Ishikawa (cell line): ENCODE measurements around the gene RTN4IP1.

Experiments
- CEBPB ChIP-seq: IDR thresholded peaks from 2 replicates; pipeline ENCODE4 v1.6.1; 2012
- CREB1 ChIP-seq: IDR thresholded peaks from 2 replicates; pipeline ENCODE4 v1.6.1; 2012; ENCODE audit warnings: low read depth
- EGR1 ChIP-seq: IDR thresholded peaks from 2 replicates; pipeline ENCODE4 v1.6.1; 2012
- EP300 ChIP-seq: IDR thresholded peaks from 2 replicates; pipeline ENCODE4 v1.6.1; 2012; ENCODE audit warnings: borderline replicate concordance
- FOXM1 ChIP-seq: IDR thresholded peaks from 2 replicates; pipeline ENCODE4 v1.6.1; 2012; ENCODE audit warnings: low read depth, borderline replicate concordance
- NFIC ChIP-seq: IDR thresholded peaks from 2 replicates; pipeline ENCODE4 v1.6.1; 2012
- RAD21 ChIP-seq: IDR thresholded peaks from 2 replicates; pipeline ENCODE4 v1.6.1; 2012; ENCODE audit warnings: low read depth
- REST ChIP-seq: IDR thresholded peaks from 2 replicates; pipeline ENCODE4 v1.6.1; 2012; ENCODE audit warnings: low read depth, mild to moderate bottlenecking
- TAF1 ChIP-seq: IDR thresholded peaks from 2 replicates; pipeline ENCODE4 v1.6.1; 2012; ENCODE audit warnings: low read depth, mild to moderate bottlenecking
- TCF12 ChIP-seq: IDR thresholded peaks from 2 replicates; pipeline ENCODE4 v1.6.1; 2012; ENCODE audit warnings: low read depth
- TEAD4 ChIP-seq: IDR thresholded peaks from 2 replicates; pipeline ENCODE4 v1.6.1; 2012
- YY1 ChIP-seq: IDR thresholded peaks from 2 replicates; pipeline ENCODE4 v1.6.1; 2012; ENCODE audit warnings: low read depth
- ZBTB7A ChIP-seq: IDR thresholded peaks from 2 replicates; pipeline ENCODE4 v1.6.1; 2012; ENCODE audit warnings: low read depth
- TF ChIP-seq, protein P1 (sequence below): IDR thresholded peaks from 2 replicates; pipeline ENCODE4 v1.6.1; 2012
- TF ChIP-seq, protein P2 (sequence below): IDR thresholded peaks from 2 replicates; pipeline ENCODE4 v1.6.1; 2012

The RTN4IP1 gene

GRCh38 chr6:106530502-106530901 is 98.8 kb downstream of the RTN4IP1 start:
- TF ChIP-seq REST: no peak
- TF ChIP-seq TAF1: no peak
- TF ChIP-seq, protein P1, sequence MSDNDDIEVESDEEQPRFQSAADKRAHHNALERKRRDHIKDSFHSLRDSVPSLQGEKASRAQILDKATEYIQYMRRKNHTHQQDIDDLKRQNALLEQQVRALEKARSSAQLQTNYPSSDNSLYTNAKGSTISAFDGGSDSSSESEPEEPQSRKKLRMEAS: no peak
- no peak for TF ChIP-seq EGR1
- no peak for TF ChIP-seq TEAD4
- no peak for TF ChIP-seq TCF12
- no peak for TF ChIP-seq ZBTB7A
- TF ChIP-seq CREB1: no peak
- TF ChIP-seq YY1: no peak
- no peak for TF ChIP-seq RAD21
- TF ChIP-seq EP300: no peak

DNA sequence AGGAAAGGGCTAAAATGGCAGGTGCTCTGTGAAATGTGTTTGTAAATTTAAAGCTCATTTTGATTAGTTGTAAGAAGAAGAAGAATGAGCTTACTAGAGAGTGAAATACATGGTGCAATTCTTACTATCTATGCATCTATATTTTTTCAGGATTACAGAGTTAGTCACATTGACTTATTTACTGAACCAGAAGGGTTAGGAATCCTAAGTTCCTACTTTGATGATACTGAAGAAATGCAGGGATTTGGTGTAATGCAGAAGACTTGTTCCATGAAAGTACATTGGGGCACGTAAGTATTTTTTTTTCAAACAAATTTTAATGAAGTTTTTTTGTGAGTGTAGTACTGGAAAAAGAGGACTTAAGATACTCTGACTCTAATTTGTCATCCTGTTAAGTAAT is 99.3 kb downstream of the RTN4IP1 start:
- TF ChIP-seq YY1 (no peak), RAD21 (no peak), EP300 (no peak), NFIC (no peak), FOXM1 (no peak), REST (no peak), CEBPB (no peak), EGR1 (no peak), ZBTB7A (no peak), TCF12 (no peak), TAF1 (no peak), TEAD4 (no peak), CREB1 (no peak)
- TF ChIP-seq, protein P1: no peak
- TF ChIP-seq, protein P2, sequence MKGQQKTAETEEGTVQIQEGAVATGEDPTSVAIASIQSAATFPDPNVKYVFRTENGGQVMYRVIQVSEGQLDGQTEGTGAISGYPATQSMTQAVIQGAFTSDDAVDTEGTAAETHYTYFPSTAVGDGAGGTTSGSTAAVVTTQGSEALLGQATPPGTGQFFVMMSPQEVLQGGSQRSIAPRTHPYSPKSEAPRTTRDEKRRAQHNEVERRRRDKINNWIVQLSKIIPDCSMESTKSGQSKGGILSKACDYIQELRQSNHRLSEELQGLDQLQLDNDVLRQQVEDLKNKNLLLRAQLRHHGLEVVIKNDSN: no peak

- TF ChIP-seq CREB1 (no peak), NFIC (no peak), TAF1 (no peak), ZBTB7A (no peak), CEBPB (no peak), REST (no peak), FOXM1 (no peak), EP300 (no peak), YY1 (no peak), TCF12 (no peak), EGR1 (no peak), RAD21 (no peak), TEAD4 (no peak)
- TF ChIP-seq, protein P2: no peak
- TF ChIP-seq, protein P1: no peak
Measured at GRCh38 chr6:106529438-106529837, 99.9 kb downstream of the RTN4IP1 start.

- no peak for TF ChIP-seq ZBTB7A
- no peak for TF ChIP-seq NFIC
- TF ChIP-seq TEAD4: no peak
- TF ChIP-seq EGR1: no peak
- no peak for TF ChIP-seq CEBPB
- TF ChIP-seq FOXM1: no peak
- no peak for TF ChIP-seq RAD21
- TF ChIP-seq, protein P1: no peak
- no peak for TF ChIP-seq REST
- no peak for TF ChIP-seq EP300
- TF ChIP-seq, protein P2: no peak
- TF ChIP-seq TCF12: no peak
- TF ChIP-seq YY1: no peak
- TF ChIP-seq CREB1: no peak
- no peak for TF ChIP-seq TAF1
Measured at GRCh38 chr6:106528521-106528920, 100.8 kb downstream of the RTN4IP1 start.
